Measurements from ENCODE around the gene UTS2B. TPM values are rescaled to one million over a fixed set of nuclear protein-coding genes. Genes with fewer than 3 reads are reported as not detected.
"Not testable (repeated sequence)": the region's sequence is repeated elsewhere in the genome, so short reads cannot be mapped to it uniquely, and the experiment has no call there.

The UTS2B gene
- total and polyA plus RNA-seq, 2 of the 13 experiments (the other 11 are each of a cell fraction or from before 2014, with no cell fraction given) = 0.03 to 0.46 TPM

GRCh38 chr3:191246630-191247029 lies 83.7 kb downstream of the UTS2B start:
- CTCF ChIA-PET (ENCODE audit: low intra/inter-chr PET ratio, low total read pairs) = no interaction called here

DNA sequence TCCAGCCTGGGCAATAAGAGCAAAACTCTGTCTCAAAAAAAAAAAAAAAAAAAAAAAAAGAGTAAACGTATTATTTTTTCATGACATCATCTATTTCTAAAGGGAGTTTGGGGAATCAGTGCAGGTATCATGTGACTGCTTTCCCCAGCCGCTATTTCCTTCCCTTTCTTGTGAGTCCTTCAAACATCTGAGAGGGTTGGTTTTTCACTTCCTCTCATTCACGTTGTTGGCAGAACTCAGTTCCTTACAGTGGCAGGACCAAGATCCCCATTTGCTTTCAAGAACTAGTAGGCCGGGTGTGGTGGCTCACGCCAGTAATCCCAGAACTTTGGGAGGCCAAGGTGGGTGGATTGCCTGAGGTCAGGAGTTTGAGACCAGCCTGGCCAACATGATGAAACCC lies 84.3 kb downstream of the UTS2B start:
- H2AFZ ChIP-seq (ENCODE audit: low read length); H3K27ac ChIP-seq (ENCODE audit: extremely low read length, insufficient read depth, low read length); H3K4me2 ChIP-seq (ENCODE audit: low read depth, low read length); H3K9me3 ChIP-seq (ENCODE audit: low read length); ATAC-seq; H3K36me3 ChIP-seq (replicated peaks in 1 of 2; ENCODE audit: control insufficient read depth in 1 of 2, insufficient read depth in 2 of 2, low read length in 2 of 2); in situ Hi-C loops (cut with HindIII; ENCODE audit: extremely low pct_ligation_motif_present, low pct_unique_long_range_greater_than_20kb); BruUV-seq (replicated peaks); H3K4me3 ChIP-seq (replicated peaks in 1 of 3; ENCODE audit: insufficient read depth in 1 of 3, low read depth in 2 of 3, low read length in 3 of 3); H3K27me3 ChIP-seq (ENCODE audit: control insufficient read depth in 1 of 2, insufficient read depth in 2 of 2, low read length in 2 of 2); FAIRE-seq; H3K4me1 ChIP-seq (ENCODE audit: insufficient read depth, low read length); H4K20me1 ChIP-seq (ENCODE audit: insufficient read depth, low read length); H3K79me2 ChIP-seq (ENCODE audit: insufficient read depth, low read length); CTCF ChIA-PET (ENCODE audit: low intra/inter-chr PET ratio, low total read pairs); DNase-seq (ENCODE audit: low spot score); H3K9ac ChIP-seq (ENCODE audit: insufficient read depth, low read depth, low read length); POLR2A ChIA-PET; TF ChIP-seq ATF7 (CRISPR knock-in tag; IDR thresholded peaks at IDR 0.05): not testable (repeated sequence)
- TF ChIP-seq ATF7 (IDR thresholded peaks at IDR 0.05) = peak; percentile 47; the same call in 1 of the 2 replicates
- 45% methylated on average over 5 of the region's 5 CpGs for WGBS (ENCODE audit: low lambda C conversion rate)
- intact Hi-C loops (cut with micrococcal nuclease; ENCODE audit: unreplicated experiment) = loop anchor here (10.0 kb wide), 1 partner anchor 109 kb away; no protein-coding TSS in a partner anchor

More at GRCh38 chr3:191246630-191247029, 83.7 kb downstream of the UTS2B start:
- Histone ChIP-seq H4K20me1 (ENCODE audit: insufficient read depth, low read length) (no peaks in the 10 kb centered on the region), H3K27ac (ENCODE audit: extremely low read length, insufficient read depth, low read length) (no peak overlapping the region), H3K4me1 (ENCODE audit: insufficient read depth, low read length) (no peaks in the 10 kb centered on the region), H3K79me2 (ENCODE audit: insufficient read depth, low read length) (no peaks in the 10 kb centered on the region), H2AFZ (ENCODE audit: low read length) (no peak overlapping the region), H3K36me3 (replicated peaks in 1 of 2; ENCODE audit: control insufficient read depth in 1 of 2, insufficient read depth in 2 of 2, low read length in 2 of 2) (no peaks in the 10 kb centered on the region), H3K9ac (ENCODE audit: insufficient read depth, low read depth, low read length) (no peak overlapping the region), H3K27me3 (ENCODE audit: control insufficient read depth in 1 of 2, insufficient read depth in 2 of 2, low read length in 2 of 2) (no peaks in the 10 kb centered on the region; a peak in 1 of 5 replicates), H3K4me3 (replicated peaks in 1 of 3; ENCODE audit: insufficient read depth in 1 of 3, low read depth in 2 of 3, low read length in 3 of 3) (no peak overlapping the region), H3K9me3 (ENCODE audit: low read length) (no peaks in the 10 kb centered on the region), H3K4me2 (ENCODE audit: low read depth, low read length) (no peak overlapping the region)
- WGBS (ENCODE audit: low lambda C conversion rate) = 0% methylated on average over 1 of the region's 1 CpG
- TF ChIP-seq, protein P1, sequence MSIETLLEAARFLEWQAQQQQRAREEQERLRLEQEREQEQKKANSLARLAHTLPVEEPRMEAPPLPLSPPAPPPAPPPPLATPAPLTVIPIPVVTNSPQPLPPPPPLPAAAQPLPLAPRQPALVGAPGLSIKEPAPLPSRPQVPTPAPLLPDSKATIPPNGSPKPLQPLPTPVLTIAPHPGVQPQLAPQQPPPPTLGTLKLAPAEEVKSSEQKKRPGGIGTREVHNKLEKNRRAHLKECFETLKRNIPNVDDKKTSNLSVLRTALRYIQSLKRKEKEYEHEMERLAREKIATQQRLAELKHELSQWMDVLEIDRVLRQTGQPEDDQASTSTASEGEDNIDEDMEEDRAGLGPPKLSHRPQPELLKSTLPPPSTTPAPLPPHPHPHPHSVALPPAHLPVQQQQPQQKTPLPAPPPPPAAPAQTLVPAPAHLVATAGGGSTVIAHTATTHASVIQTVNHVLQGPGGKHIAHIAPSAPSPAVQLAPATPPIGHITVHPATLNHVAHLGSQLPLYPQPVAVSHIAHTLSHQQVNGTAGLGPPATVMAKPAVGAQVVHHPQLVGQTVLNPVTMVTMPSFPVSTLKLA (IDR thresholded peaks at IDR 0.05) = no peak
- TF ChIP-seq HOXD1 (CRISPR knock-in tag; IDR thresholded peaks at IDR 0.05) (no peak), ZNF30 (CRISPR knock-in tag; IDR thresholded peaks at IDR 0.05) (no peak), NFRKB (IDR thresholded peaks at IDR 0.05) (no peak)
- in situ Hi-C loops (cut with HindIII; ENCODE audit: extremely low pct_ligation_motif_present, low pct_unique_long_range_greater_than_20kb) = no loop called here
- POLR2A ChIA-PET = no interaction called here
- intact Hi-C loops (cut with micrococcal nuclease; ENCODE audit: unreplicated experiment) = loop anchor here (10.0 kb wide), 1 partner anchor 108 kb away; no protein-coding TSS in a partner anchor
- DNase-seq (ENCODE audit: low spot score) (no peak), ATAC-seq (no peak), FAIRE-seq (no peak)
- no TSS peak for BruUV-seq (replicated peaks)
